T-cell (primary cell): ENCODE results near the gene MMRN1. TPM values are rescaled to one million over a fixed set of nuclear protein-coding genes. Genes with fewer than 3 reads are reported as not detected.

Source experiments
- ATAC-seq, 4 experiments: fragments of 200-7000 bp in 3 of 4; fragments of 150-1000 bp in 1 of 4; cut with Tn5 transposase; replicated peaks in 1 of 4; 1 replicate in 3 of 4; 2 replicates in 1 of 4; pipeline ENCODE4 v1.10.0; 2021; ENCODE audit warnings: moderate library complexity in 3 of 4, mild to moderate bottlenecking in 2 of 4, moderate number of reproducible peaks in 1 of 4
- CTCF ChIA-PET, 2 donors: fragments of 300-600 bp; sonication (Branson Sonifier 250); formaldehyde crosslinking; loops; one replicate each; lab custom pipeline; 2022; ENCODE audit warnings: antibody characterized with exemption in 2 of 2; lab: Charles Lee
- POLR2A ChIA-PET, 2 donors: fragments of 300-600 bp; sonication (Branson Sonifier 250); formaldehyde crosslinking; loops; one replicate each; lab custom pipeline; 2022; ENCODE audit warnings: antibody characterized with exemption in 2 of 2; lab: Charles Lee
- DNase-seq, 35 experiments: peaks; one replicate each; pipeline versions ENCODE4 v3.0.0 to v3.0.0-alpha.2; 2013 to 2023
- H3K27ac ChIP-seq: one replicate; pipeline ENCODE4 v1.5.1; 2013; ENCODE audit warnings: low read length
- H3K27me3 ChIP-seq, 2 experiments: replicated peaks in 1 of 2; 1 replicate in 1 of 2; 2 replicates in 1 of 2; pipeline versions ENCODE4 v1.6.1 to v1.7.0; 2013; ENCODE audit warnings: low read length in 1 of 2, mixed read lengths in 1 of 2; ENCODE audit not compliant: control insufficient read depth in 2 of 2, insufficient read depth in 2 of 2; ENCODE audit errors: extremely low read depth in 1 of 2
- H3K36me3 ChIP-seq, 2 donors: 1 replicate in 1 of 2; 2 replicates in 1 of 2; pipeline versions ENCODE4 v1.6.1 to v1.7.0; 2013; ENCODE audit warnings: low read length in 1 of 2; ENCODE audit not compliant: control insufficient read depth in 2 of 2, insufficient read depth in 1 of 2; ENCODE audit errors: extremely low read depth in 1 of 2
- H3K4me1 ChIP-seq, 2 experiments: 1 replicate in 1 of 2; 2 replicates in 1 of 2; pipeline versions ENCODE4 v1.6.1 to v1.7.0; 2013; ENCODE audit warnings: low read length in 2 of 2, mixed read lengths in 1 of 2; ENCODE audit not compliant: insufficient read depth in 2 of 2, control insufficient read depth in 1 of 2; ENCODE audit errors: extremely low read depth in 1 of 2
- H3K4me3 ChIP-seq, 2 donors: 1 replicate in 1 of 2; 2 replicates in 1 of 2; pipeline versions ENCODE4 v1.5.1 to v1.7.0; 2013; ENCODE audit warnings: mild to moderate bottlenecking in 2 of 2, low read length in 1 of 2, moderate library complexity in 1 of 2; ENCODE audit not compliant: control insufficient read depth in 1 of 2; ENCODE audit errors: extremely low read depth in 1 of 2
- H3K9me3 ChIP-seq: 2 replicates; pipeline ENCODE4 v1.7.0; 2013
- H3K27ac Mint-ChIP-seq, 2 donors: one replicate each; pipeline ENCODE4 v1.8.0; 2020 to 2021; ENCODE audit warnings: mild to moderate bottlenecking in 2 of 2, mixed read lengths in 2 of 2
- H3K27me3 Mint-ChIP-seq, 2 donors: one replicate each; pipeline ENCODE4 v1.8.0; 2021 to 2022; ENCODE audit warnings: mixed read lengths in 2 of 2
- H3K36me3 Mint-ChIP-seq: one replicate; pipeline ENCODE4 v1.8.0; 2021; ENCODE audit warnings: mixed read lengths
- H3K4me1 Mint-ChIP-seq, 3 donors: one replicate each; pipeline ENCODE4 v1.8.0; 2020 to 2022; ENCODE audit warnings: mixed read lengths in 3 of 3, mild to moderate bottlenecking in 1 of 3
- H3K4me3 Mint-ChIP-seq, 3 donors: one replicate each; pipeline ENCODE4 v1.8.0; 2020 to 2022; ENCODE audit warnings: mild to moderate bottlenecking in 3 of 3, mixed read lengths in 3 of 3, moderate library complexity in 3 of 3
- H3K9me3 Mint-ChIP-seq, 3 donors: one replicate each; pipeline ENCODE4 v1.8.0; 2020 to 2022; ENCODE audit warnings: mixed read lengths in 3 of 3
- WGBS: methylation state at CpG from one replicate; pipeline ENCODE4 v1.1.5; 2013; ENCODE audit warnings: missing lambda C conversion rate; ENCODE audit not compliant: insufficient coverage; 5-methylcytosine and 5-hydroxymethylcytosine counted together
- total RNA-seq, 35 experiments: library from RNA in 6 of 35; stranded (reverse) in 6 of 35; fragments of 120-200 nt in 1 of 35; gene quantifications; one replicate each; pipeline versions ENCODE4 v1.2.1 to v1.2.4 and lab custom pipeline; 2013 to 2026

The MMRN1 gene
- total RNA-seq, 5 donors from 2014 or later (not counting 1 experiment from before 2014, with no cell fraction given): 0.16 to 0.61 (median 0.30) TPM

- Histone ChIP-seq H3K27ac (no peak overlapping the region), H3K9me3 (no peaks in the 10 kb centered on the region), H3K36me3 (no peaks in the 10 kb centered on the region), H3K4me3 (no peak overlapping the region), H3K4me1 (no peaks in the 10 kb centered on the region), H3K27me3 (no peaks in the 10 kb centered on the region)
- Mint-ChIP-seq H3K4me1 (no peaks in the 10 kb centered on the region), H3K4me3 (no peak overlapping the region), H3K9me3 (peaks cover 0 to 11% (median 0%) of the 10 kb centered on the region in 3 donors), H3K27me3 (peaks cover 3 to 8% of the 10 kb centered on the region in 2 donors), H3K27ac (no peak overlapping the region), H3K36me3 (no peaks in the 10 kb centered on the region)
- POLR2A ChIA-PET: interaction anchor here in 1 of 2 donors (0.6 kb wide), 1 partner anchor 73 kb away, joined by 4 read pairs; no protein-coding TSS in a partner anchor
- ATAC-seq (no peak), DNase-seq (no peak)
- CTCF ChIA-PET: no interaction called here
- no CpG with 5 or more reads among the region's 2 CpGs for WGBS
Observed at GRCh38 chr4:89988268-89988667, 93.6 kb downstream of the MMRN1 start.

DNA sequence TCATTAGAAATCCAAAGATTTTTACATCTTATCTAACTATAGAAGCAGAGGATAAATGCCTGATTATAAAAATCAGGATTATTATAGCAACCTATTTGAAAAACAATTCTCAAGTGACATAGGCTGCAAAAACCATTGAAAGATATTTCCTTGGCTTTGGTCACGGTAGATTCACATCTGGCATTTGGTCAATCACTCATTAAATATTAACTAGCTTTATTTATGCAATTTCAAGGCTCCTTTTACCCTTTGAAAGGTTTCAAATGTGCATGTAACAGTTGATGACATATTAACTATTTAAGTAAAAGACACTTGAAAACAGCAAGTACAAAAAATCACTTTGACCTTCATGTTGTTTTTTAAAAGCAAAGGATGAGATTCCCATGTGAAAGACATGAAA, 98.1 kb downstream of the MMRN1 start:
- Histone ChIP-seq H3K36me3 (no peaks in the 10 kb centered on the region), H3K27ac (no peak overlapping the region), H3K4me1 (no peaks in the 10 kb centered on the region), H3K4me3 (no peak overlapping the region), H3K27me3 (no peaks in the 10 kb centered on the region), H3K9me3 (no peaks in the 10 kb centered on the region)
- H3K4me3 Mint-ChIP-seq: no peak overlapping the region
- no CpG with 5 or more reads among the region's 1 CpG for WGBS
- CTCF ChIA-PET: no interaction called here
- ATAC-seq: no peak
- H3K27me3 Mint-ChIP-seq: peaks cover 8 to 20% of the 10 kb centered on the region in 2 donors
- no peaks in the 10 kb centered on the region for H3K4me1 Mint-ChIP-seq
- no peak overlapping the region for H3K27ac Mint-ChIP-seq
- H3K9me3 Mint-ChIP-seq: peaks cover 0 to 11% (median 0%) of the 10 kb centered on the region in 3 donors
- H3K36me3 Mint-ChIP-seq: no peaks in the 10 kb centered on the region
- no peak for DNase-seq
- POLR2A ChIA-PET: no interaction called here

- no peak overlapping the region for H3K4me3 Mint-ChIP-seq
- no peaks in the 10 kb centered on the region for H3K9me3 ChIP-seq
- no peaks in the 10 kb centered on the region for H3K9me3 Mint-ChIP-seq
- H3K36me3 ChIP-seq: no peaks in the 10 kb centered on the region
- DNase-seq (no peak), ATAC-seq (no peak)
- no peak overlapping the region for H3K4me3 ChIP-seq
- WGBS: 74% methylated on average over 2 of the region's 3 CpGs
- H3K27me3 ChIP-seq: no peaks in the 10 kb centered on the region
- H3K4me1 Mint-ChIP-seq: no peaks in the 10 kb centered on the region
- H3K36me3 Mint-ChIP-seq: no peaks in the 10 kb centered on the region
- POLR2A ChIA-PET: no interaction called here
- H3K4me1 ChIP-seq: no peaks in the 10 kb centered on the region
- H3K27ac Mint-ChIP-seq: no peak overlapping the region
- no peak overlapping the region for H3K27ac ChIP-seq
- CTCF ChIA-PET: no interaction called here
- peaks cover 13 to 24% of the 10 kb centered on the region in 2 donors for H3K27me3 Mint-ChIP-seq
Observed at GRCh38 chr4:89994176-89994873, 99.7 kb downstream of the MMRN1 start.

DNA sequence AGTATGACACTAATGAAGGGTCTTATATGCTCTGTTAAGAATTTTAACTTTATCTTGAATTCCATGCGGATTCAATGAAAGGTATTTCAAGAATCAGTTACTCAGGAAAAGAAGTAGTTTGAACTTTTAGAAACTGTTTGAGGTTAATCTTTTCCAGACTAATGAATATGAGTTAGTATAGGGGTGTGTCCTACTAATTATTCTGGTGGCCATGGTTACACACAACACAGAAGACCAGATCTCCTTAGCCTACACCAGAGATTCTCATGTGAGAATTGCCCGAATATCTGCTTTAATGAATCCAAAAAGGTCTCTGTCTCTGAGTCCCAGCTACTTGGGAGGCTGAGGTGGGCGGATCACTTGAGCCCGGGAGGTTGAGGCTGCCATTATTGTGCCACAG, 100.4 kb downstream of the MMRN1 start:
- Mint-ChIP-seq H3K9me3 (no peaks in the 10 kb centered on the region), H3K27ac (no peak overlapping the region), H3K27me3 (peaks cover 13 to 24% of the 10 kb centered on the region in 2 donors), H3K36me3 (no peaks in the 10 kb centered on the region), H3K4me1 (no peaks in the 10 kb centered on the region), H3K4me3 (no peak overlapping the region)
- ChIA-PET POLR2A (no interaction called here), CTCF (no interaction called here)
- Histone ChIP-seq H3K9me3 (no peaks in the 10 kb centered on the region), H3K27ac (no peak overlapping the region), H3K4me3 (no peak overlapping the region), H3K36me3 (no peaks in the 10 kb centered on the region), H3K4me1 (no peaks in the 10 kb centered on the region), H3K27me3 (no peaks in the 10 kb centered on the region)
- no peak for ATAC-seq
- no peak for DNase-seq
- no CpG with 5 or more reads among the region's 4 CpGs for WGBS

GRCh38 chr4:89995814-89996213, 101.2 kb downstream of the MMRN1 start:
- H3K27me3 Mint-ChIP-seq: peaks cover 13 to 24% of the 10 kb centered on the region in 2 donors
- Histone ChIP-seq H3K4me1 (no peaks in the 10 kb centered on the region), H3K9me3 (no peaks in the 10 kb centered on the region), H3K27me3 (no peaks in the 10 kb centered on the region), H3K27ac (no peak overlapping the region), H3K36me3 (no peaks in the 10 kb centered on the region), H3K4me3 (no peak overlapping the region)
- H3K9me3 Mint-ChIP-seq: no peaks in the 10 kb centered on the region
- no peaks in the 10 kb centered on the region for H3K4me1 Mint-ChIP-seq
- ATAC-seq (no peak), DNase-seq (no peak)
- H3K27ac Mint-ChIP-seq: no peak overlapping the region
- CTCF ChIA-PET: no interaction called here
- no peaks in the 10 kb centered on the region for H3K36me3 Mint-ChIP-seq
- WGBS: no CpG with 5 or more reads among the region's 2 CpGs
- POLR2A ChIA-PET: no interaction called here
- no peak overlapping the region for H3K4me3 Mint-ChIP-seq

GRCh38 chr4:89997171-89997704, 102.6 kb downstream of the MMRN1 start:
- Mint-ChIP-seq H3K36me3 (no peaks in the 10 kb centered on the region), H3K27me3 (peaks cover 9 to 25% of the 10 kb centered on the region in 2 donors), H3K27ac (no peak overlapping the region), H3K4me1 (no peaks in the 10 kb centered on the region), H3K4me3 (no peak overlapping the region), H3K9me3 (no peaks in the 10 kb centered on the region)
- ATAC-seq: no peak
- 82% methylated on average over 3 of the region's 4 CpGs for WGBS
- no peaks in the 10 kb centered on the region for H3K9me3 ChIP-seq
- no peak for DNase-seq
- H3K27me3 ChIP-seq: no peaks in the 10 kb centered on the region
- CTCF ChIA-PET: interaction anchor here in 1 of 2 donors (0.5 kb wide), 1 partner anchor 9 kb away, joined by 3 read pairs; no protein-coding TSS in a partner anchor
- H3K36me3 ChIP-seq: no peaks in the 10 kb centered on the region
- no peak overlapping the region for H3K4me3 ChIP-seq
- H3K4me1 ChIP-seq: no peaks in the 10 kb centered on the region
- H3K27ac ChIP-seq: no peak overlapping the region
- POLR2A ChIA-PET: no interaction called here
